Choroid plexus epithelial cell (primary cell): ENCODE data around the gene TTC33.

Experiments
- DNase-seq: peaks from one replicate; pipeline ENCODE4 v3.0.0-alpha.2; 2010; ENCODE audit warnings: low read depth
- H3K4me3 ChIP-seq: 2 replicates; pipeline ENCODE4 v1.5.1; 2011; ENCODE audit warnings: low read depth, mild to moderate bottlenecking, control low read depth, low read length, moderate library complexity
- CTCF ChIP-seq: conservative IDR thresholded peaks from 2 replicates; pipeline ENCODE4 v1.5.1; 2011; ENCODE audit warnings: low read depth, mild to moderate bottlenecking, control low read depth, inconsistent platforms, low read length, moderate library complexity

Gene TTC33

GRCh38 chr5:40501711-40502444 is 253.9 kb downstream of the TTC33 start:
- no peak for DNase-seq
- TF ChIP-seq CTCF: no peak
- no peak overlapping the region for H3K4me3 ChIP-seq

- no peak for TF ChIP-seq CTCF
- DNase-seq: no peak
- H3K4me3 ChIP-seq: no peak overlapping the region
Observed at GRCh38 chr5:40499518-40500273, 256.1 kb downstream of the TTC33 start.

- no peak overlapping the region for H3K4me3 ChIP-seq
- no peak for TF ChIP-seq CTCF
- DNase-seq: no peak
Observed at GRCh38 chr5:40499007-40499406, 256.8 kb downstream of the TTC33 start.

GRCh38 chr5:40497573-40497972 is 258.2 kb downstream of the TTC33 start:
- no peak for TF ChIP-seq CTCF
- peak; percentile 65 for DNase-seq
- no peak overlapping the region for H3K4me3 ChIP-seq

- DNase-seq: no peak
- no peak for TF ChIP-seq CTCF
- no peak overlapping the region for H3K4me3 ChIP-seq
Observed at GRCh38 chr5:40495237-40495635, 260.5 kb downstream of the TTC33 start.

- no peak for TF ChIP-seq CTCF
- DNase-seq: peak; percentile 22
- no peak overlapping the region for H3K4me3 ChIP-seq
Observed at GRCh38 chr5:40494631-40495236, 261.0 kb downstream of the TTC33 start.

- no peak for TF ChIP-seq CTCF
- H3K4me3 ChIP-seq: no peak overlapping the region
- DNase-seq: no peak
Observed at GRCh38 chr5:40492056-40492455, 263.7 kb downstream of the TTC33 start.
